Measurements from ENCODE around the gene EDN3. TPM values are rescaled to one million over a fixed set of nuclear protein-coding genes. Genes with fewer than 3 reads are reported as not detected.
"Not testable (repeated sequence)": the region's sequence is repeated elsewhere in the genome, so short reads cannot be mapped to it uniquely, and the experiment has no call there.

The EDN3 gene
- total and polyA plus RNA-seq, 7 donors: 0.62 to 2.3 (median 1.3) TPM

DNA sequence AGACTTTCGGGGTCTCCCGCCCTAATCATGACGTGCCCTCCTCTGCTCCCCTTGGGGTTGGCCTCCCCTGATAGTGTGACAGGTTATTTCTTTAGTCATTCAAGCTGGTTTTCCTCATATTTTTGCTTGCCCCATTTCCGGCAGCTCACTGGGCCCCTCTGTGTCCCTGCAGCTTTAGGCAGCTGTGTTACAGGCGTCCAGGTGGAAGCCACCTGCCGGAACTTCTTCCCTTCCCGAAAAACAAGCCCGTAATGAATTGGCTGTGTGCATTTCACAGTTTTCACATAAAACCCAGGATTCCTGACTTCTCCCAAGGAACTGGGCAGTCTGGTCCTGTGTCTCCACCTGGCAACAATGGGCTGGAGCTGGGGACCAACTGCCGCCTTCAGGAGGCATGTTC lies 52.6 kb downstream of the EDN3 start:
- Histone ChIP-seq H3K9me3 (no peaks in the 10 kb centered on the region), H3K4me3 (no peak overlapping the region), H3K36me3 (ENCODE audit: insufficient read depth in 1 of 2, low read depth in 1 of 2) (no peaks in the 10 kb centered on the region), H3K27ac (no peak overlapping the region), H3K27me3 (ENCODE audit: insufficient read depth in 3 of 3, low read length in 2 of 3) (peaks cover 0 to 14% (median 0%) of the 10 kb centered on the region in 3 donors), H3K4me1 (no peaks in the 10 kb centered on the region)
- TF ChIP-seq, protein P1, sequence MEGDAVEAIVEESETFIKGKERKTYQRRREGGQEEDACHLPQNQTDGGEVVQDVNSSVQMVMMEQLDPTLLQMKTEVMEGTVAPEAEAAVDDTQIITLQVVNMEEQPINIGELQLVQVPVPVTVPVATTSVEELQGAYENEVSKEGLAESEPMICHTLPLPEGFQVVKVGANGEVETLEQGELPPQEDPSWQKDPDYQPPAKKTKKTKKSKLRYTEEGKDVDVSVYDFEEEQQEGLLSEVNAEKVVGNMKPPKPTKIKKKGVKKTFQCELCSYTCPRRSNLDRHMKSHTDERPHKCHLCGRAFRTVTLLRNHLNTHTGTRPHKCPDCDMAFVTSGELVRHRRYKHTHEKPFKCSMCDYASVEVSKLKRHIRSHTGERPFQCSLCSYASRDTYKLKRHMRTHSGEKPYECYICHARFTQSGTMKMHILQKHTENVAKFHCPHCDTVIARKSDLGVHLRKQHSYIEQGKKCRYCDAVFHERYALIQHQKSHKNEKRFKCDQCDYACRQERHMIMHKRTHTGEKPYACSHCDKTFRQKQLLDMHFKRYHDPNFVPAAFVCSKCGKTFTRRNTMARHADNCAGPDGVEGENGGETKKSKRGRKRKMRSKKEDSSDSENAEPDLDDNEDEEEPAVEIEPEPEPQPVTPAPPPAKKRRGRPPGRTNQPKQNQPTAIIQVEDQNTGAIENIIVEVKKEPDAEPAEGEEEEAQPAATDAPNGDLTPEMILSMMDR (IDR thresholded peaks at IDR 0.05): no peak
- WGBS, 3 donors: 88 to 92% (median 89%) methylated on average over 9 of the region's 9 CpGs
- intact Hi-C loops (cut with DNase I): no loop called here
- no peak for ATAC-seq
- DNase-seq: no peak

DNA sequence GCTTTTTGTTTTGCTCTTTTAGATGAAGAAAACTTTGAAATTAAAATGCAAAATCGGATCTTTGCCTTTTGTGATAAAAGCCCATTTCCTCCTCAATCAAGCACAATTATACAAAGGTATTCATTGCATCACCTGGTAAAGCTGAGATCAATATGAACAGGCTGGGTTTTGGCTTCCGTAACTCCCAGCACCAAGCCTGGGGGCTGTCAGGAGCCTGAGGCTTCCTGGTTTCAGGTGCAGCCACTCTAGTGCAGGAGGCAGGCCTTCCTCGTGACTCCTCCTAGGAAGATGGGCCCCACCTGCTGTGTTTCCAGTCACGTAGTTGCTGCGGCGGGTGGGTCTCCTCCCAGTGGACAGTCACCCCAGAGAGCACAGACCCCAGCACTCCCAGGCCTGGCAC lies 54.0 kb downstream of the EDN3 start:
- TF ChIP-seq, protein P1 (IDR thresholded peaks at IDR 0.05): no peak
- WGBS, 3 donors: 72 to 95% (median 92%) methylated on average over 6 of the region's 6 CpGs
- Histone ChIP-seq H3K4me3 (no peak overlapping the region), H3K27ac (no peak overlapping the region), H3K4me1 (no peaks in the 10 kb centered on the region), H3K9me3 (no peaks in the 10 kb centered on the region), H3K36me3 (ENCODE audit: insufficient read depth in 1 of 2, low read depth in 1 of 2) (no peaks in the 10 kb centered on the region), H3K27me3 (ENCODE audit: insufficient read depth in 3 of 3, low read length in 2 of 3) (peaks cover 0 to 1% (median 0%) of the 10 kb centered on the region in 3 donors)
- intact Hi-C loops (cut with DNase I): no loop called here
- DNase-seq (no peak), ATAC-seq (no peak)

DNA sequence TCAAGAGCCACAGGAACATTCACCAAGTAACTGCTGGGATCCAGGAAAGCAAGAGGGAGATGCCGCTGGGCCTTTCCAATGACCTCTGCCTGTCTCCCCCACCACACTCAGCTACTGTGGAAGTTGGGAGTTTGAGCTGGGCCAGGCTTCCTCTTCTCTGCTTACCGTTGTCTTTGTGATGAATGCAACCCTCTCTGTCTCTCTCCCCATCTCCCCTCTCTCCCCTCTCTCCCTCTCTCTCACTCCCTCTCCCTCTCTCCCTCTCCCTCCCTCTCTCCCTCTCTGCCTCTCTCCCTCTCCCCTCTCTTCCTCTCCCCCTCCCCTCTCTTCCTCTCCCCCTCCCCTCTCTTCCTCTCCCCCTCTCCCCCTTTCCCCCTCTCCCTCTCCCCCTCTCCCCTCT lies 54.8 kb downstream of the EDN3 start:
- 72 to 88% (median 85%) methylated on average over 2 of the region's 2 CpGs for WGBS, 3 donors
- no peak for DNase-seq

DNA sequence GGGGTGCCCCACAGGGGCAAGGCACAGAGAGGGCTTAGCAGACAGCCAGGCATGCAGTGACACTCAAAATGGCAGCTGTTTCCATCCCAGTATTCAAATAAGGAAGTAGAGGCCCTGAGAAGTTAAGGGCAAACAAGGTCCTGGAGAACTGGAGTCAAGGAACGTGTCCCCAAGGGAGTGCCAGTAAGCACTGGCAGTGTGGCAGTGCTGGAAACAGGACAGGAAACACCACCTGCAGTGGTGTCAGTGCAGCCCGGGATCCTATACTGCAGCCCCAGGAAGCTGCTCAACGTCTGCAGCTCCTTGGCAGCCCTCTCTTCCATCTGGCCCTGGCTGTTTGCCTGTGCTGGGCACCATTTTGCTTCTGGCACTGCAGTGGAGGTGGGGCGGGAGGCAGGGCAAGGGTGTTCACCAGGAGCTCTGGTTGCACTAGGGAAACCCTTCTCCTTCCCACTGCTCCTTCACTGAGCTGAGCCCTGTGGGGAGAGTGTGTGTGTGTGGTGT lies 56.3 kb downstream of the EDN3 start:
- intact Hi-C loops (cut with DNase I): no loop called here
- no peak overlapping the region for H3K27ac ChIP-seq
- no peak overlapping the region for H3K4me3 ChIP-seq
- H3K27me3 ChIP-seq (ENCODE audit: insufficient read depth in 3 of 3, low read length in 2 of 3): no peaks in the 10 kb centered on the region
- 15 to 22% (median 18%) methylated on average over 4 of the region's 4 CpGs for WGBS, 3 donors
- H3K9me3 ChIP-seq: no peaks in the 10 kb centered on the region
- H3K36me3 ChIP-seq (ENCODE audit: insufficient read depth in 1 of 2, low read depth in 1 of 2): no peaks in the 10 kb centered on the region
- no peak for ATAC-seq
- no peaks in the 10 kb centered on the region for H3K4me1 ChIP-seq
- TF ChIP-seq, protein P1 (IDR thresholded peaks at IDR 0.05): no peak
- DNase-seq: no peak

More for the DNA sequence above, 54.8 kb downstream of the EDN3 start:
- no peaks in the 10 kb centered on the region for H3K27me3 ChIP-seq (ENCODE audit: insufficient read depth in 3 of 3, low read length in 2 of 3)
- H3K4me3 ChIP-seq: no peak overlapping the region
- no peaks in the 10 kb centered on the region for H3K9me3 ChIP-seq
- TF ChIP-seq, protein P1 (IDR thresholded peaks at IDR 0.05): no peak
- no peak for ATAC-seq
- no peaks in the 10 kb centered on the region for H3K36me3 ChIP-seq (ENCODE audit: insufficient read depth in 1 of 2, low read depth in 1 of 2)
- no peak overlapping the region for H3K27ac ChIP-seq
- intact Hi-C loops (cut with DNase I): no loop called here
- H3K4me1 ChIP-seq: no peaks in the 10 kb centered on the region

DNA sequence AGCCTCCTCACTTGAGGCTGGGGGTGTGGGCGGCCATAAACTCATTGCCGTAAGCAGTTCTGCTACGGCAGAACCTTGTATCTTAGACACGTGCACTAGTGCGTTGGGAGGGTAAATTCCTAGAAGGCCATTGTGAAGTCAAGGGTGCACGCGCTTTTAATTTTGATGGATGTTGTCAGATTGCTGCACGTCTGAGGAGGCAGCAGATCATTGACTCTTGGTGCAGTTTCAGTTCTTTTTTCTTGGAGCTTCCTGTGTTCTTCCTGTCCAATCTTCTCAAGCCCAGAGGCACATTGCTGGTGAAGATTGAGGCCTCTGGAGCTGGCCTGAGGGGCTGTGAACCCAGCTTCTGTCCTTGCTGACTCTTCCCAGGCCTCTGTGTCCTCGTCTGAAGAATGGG lies 58.4 kb downstream of the EDN3 start:
- H3K4me1 ChIP-seq; ATAC-seq; H3K27me3 ChIP-seq (ENCODE audit: insufficient read depth in 3 of 3, low read length in 2 of 3); intact Hi-C loops (cut with DNase I); H3K4me3 ChIP-seq; H3K27ac ChIP-seq; DNase-seq; H3K36me3 ChIP-seq (ENCODE audit: insufficient read depth in 1 of 2, low read depth in 1 of 2); H3K9me3 ChIP-seq: not testable (repeated sequence)
- 85 to 97% (median 90%) methylated on average over 4 to 5 of the region's 9 CpGs for WGBS, 3 donors

Measured in psoas muscle (tissue), 8 donors.